NCI-H146 (cell line): Measurements from ENCODE around the gene NECTIN1.
A peak's percentile ranks its signal among the peaks of the same experiment; 100 is the strongest.

Experiments
- DNase-seq: peaks from one replicate; lab custom pipeline; 2025; lab: John Stamatoyannopoulos, UW

NECTIN1 gene

GRCh38 chr11:119640541-119640940 lies 88.5 kb downstream of the NECTIN1 start:
- no peak for DNase-seq

- DNase-seq, result no peak
Measured at GRCh38 chr11:119639642-119640205, 89.3 kb downstream of the NECTIN1 start.

DNA sequence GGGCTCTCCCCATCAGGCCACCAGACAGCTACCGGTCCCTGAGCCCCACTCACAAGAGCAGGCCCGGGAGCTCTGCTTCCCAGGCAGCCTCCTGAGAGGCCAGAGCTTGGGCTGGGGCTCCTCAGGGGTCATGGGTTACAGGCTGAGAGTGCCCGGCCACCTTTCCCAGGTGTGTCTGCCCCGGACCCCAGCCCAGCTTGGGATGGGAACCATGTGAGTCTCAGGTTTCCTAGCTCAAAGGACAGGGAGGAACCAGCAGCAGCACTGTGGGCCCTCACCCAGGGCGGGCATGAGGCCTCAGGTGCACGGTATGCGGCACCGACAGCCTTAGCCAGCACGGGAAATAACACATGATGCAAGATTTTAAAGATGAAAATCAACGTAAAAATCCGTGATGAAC lies 90.1 kb downstream of the NECTIN1 start:
- no peak for DNase-seq

GRCh38 chr11:119637481-119637880 lies 91.5 kb downstream of the NECTIN1 start:
- no peak for DNase-seq

GRCh38 chr11:119635776-119636175 lies 93.2 kb downstream of the NECTIN1 start:
- DNase-seq, result no peak

- no peak for DNase-seq
Measured at GRCh38 chr11:119635041-119635740, 93.8 kb downstream of the NECTIN1 start.

GRCh38 chr11:119634301-119634700 lies 94.7 kb downstream of the NECTIN1 start:
- no peak for DNase-seq

DNA sequence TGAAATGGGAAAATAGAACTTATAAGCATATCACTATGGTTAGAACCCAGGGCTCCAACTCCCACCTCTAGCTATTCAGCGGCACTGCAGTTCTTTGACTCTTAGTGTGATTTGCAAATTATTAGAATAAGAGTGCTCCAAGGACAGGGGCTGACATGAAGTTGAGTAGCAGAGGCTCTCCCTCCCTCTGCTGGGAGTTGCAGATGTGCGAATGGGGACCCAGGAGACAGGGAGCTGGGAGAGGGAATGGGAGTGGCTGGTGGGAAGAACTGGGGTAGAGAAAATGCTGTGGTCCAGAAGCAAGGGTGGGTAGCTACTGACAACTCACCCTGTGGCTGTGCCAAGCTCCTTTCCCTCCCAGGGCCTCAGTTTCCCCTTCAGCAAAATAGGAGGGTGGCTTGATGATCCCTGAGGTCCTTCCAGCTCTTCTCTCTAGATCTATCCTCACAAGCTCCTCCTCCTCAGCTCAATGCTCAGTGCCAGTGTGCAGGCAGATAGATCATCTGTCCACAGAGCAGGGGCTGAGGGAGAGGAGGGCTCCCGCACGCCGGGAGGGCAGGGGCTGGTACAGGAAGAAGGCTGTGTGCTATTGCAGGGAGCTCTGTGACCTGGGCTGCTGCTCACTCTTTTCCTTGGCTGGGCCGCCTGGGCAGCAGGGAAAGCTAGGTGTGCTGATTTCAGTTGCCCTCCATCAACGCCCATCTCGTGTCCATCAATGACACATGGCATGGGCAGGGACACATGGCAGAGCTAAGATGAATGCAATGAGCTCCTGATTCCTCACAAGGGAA lies 99.0 kb downstream of the NECTIN1 start:
- no peak for DNase-seq

- DNase-seq, result no peak
Measured at GRCh38 chr11:119629085-119629484, 99.9 kb downstream of the NECTIN1 start.

GRCh38 chr11:119627286-119627685 lies 101.7 kb downstream of the NECTIN1 start:
- DNase-seq, result no peak

- DNase-seq, result no peak
Measured at GRCh38 chr11:119626871-119627270, 102.1 kb downstream of the NECTIN1 start.

DNA sequence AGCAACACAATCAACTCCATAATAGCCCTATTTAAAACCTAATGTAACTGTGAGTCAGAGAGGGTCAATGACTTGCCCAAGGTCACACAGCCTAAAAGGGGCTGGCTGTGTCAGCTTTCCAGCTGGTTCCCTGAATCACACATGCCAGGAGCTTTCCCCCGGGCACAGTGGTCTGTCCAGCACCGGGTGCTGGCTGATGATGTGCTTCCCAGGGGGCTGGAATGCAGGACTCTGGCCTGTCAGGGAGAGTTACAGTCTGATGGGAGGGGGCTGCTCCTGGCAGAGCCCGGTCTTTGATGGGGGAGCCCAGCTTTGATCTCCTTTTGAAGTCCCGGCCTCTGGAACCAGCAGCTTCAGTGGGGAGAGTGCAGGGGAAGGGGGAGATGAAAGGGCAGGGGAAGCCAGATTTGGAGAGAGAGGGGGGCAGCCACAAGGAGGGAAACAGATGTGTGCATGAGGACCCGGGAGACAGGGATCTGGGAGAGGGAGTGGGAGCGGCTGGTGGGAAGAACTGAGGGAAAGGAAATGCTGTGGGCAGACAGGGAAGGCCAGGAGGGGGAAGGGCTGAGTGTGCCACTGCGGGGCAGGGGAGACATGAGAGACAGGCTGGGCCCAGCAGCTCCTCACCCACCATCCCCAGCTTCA lies 102.7 kb downstream of the NECTIN1 start:
- no peak for DNase-seq

DNA sequence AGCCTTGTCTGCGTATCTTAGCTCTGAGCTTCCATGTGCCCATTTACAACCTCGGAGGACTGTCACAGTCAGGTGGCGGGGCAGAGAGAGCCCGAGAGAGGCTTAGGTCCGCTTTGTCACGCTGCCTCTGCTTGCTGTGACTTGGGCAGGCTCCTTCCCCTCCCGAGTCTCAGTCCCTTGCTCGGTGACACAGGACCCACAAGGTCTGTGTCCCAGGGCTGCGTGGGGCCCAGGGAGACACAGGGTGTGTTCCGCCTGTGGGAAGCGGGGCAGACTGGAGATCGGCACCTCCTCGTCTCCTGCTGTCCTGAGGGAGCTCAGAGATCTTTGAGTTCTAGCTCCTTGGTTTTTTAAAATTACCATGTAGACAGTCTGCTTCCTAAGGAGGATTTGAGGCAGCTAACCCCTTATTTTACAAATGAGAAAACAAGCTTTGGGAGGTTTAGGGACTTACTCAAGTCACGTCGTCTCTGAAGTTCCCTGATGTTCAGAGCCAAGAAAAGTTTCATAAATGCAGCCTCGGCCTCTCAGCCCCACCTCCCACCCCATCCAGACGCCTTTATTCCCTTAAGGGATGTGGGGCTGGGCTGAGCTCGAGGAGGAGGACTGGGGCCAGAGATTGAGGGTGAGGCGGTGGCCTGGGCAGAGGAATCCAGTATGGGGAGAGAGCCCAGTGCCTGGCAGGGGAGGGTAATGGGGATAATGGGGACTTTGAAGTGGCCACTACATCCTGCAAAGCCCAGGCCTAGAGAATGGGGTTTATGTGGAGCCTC lies 103.6 kb downstream of the NECTIN1 start:
- no peak for DNase-seq

GRCh38 chr11:119624629-119625028 lies 104.4 kb downstream of the NECTIN1 start:
- DNase-seq, result no peak

- no peak for DNase-seq
Measured at GRCh38 chr11:119624102-119624615, 104.8 kb downstream of the NECTIN1 start.

GRCh38 chr11:119623682-119624081 lies 105.3 kb downstream of the NECTIN1 start:
- no peak for DNase-seq

- DNase-seq, result no peak
Measured at GRCh38 chr11:119622454-119623143, 106.4 kb downstream of the NECTIN1 start.

GRCh38 chr11:119619665-119620064 lies 109.3 kb downstream of the NECTIN1 start:
- no peak for DNase-seq

DNA sequence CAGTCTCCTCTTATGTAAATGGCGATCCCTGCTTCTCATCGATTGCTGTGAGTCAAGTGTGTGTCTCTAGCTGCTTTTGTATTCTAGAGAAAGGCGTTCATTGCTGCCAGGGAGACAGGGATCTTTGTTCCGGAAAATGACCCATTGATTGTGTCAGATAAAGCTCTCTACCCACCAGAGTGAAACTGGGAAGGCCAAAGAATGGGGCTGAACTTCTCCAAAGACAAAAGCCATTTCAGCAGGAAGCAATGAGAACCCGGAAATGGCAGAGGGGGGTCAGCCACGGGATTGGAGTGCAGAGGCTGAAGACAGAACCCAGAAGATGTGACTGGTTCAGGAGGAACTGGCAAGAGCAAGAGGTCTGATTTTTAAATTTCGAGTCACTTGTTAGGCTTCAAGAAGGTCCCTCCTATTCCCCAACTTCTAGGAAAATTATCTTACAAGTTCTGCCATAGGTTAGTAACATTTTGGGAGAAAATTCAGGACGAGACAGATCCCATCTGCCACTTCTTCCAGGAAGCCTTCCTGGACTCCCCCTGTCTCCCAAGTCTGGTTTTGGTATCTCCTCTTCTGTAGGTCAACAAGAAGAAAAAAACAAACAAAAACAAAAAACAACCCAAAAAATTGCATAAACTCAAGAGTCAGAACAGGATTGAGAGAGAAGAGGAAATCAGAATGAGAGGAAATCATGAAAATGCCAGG lies 110.6 kb downstream of the NECTIN1 start:
- DNase-seq, result peak; percentile 36

DNA sequence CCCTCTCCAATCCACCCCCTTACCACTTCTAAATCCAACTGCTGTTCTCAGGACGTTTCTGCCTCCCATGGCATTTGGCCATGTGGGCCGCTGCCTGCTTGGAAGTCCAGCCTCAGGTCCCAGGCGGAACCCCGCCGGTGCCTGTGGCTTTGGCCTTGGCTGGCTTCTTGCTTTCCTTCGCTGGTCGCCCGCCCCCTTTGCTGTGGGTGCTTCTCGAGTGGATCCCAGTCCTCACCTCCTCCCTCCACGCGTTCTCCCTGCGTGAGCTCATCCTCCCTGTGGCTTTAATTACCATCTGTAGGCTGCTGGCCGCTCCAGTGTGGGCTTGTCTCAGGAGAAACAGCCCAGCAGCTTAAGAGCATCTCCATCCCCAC lies 111.7 kb downstream of the NECTIN1 start:
- no peak for DNase-seq
